ENCODE measurements around the gene BRME1. TPM values are rescaled to one million over a fixed set of nuclear protein-coding genes. Genes with fewer than 3 reads are reported as not detected.

BRME1 gene
- total RNA-seq, 1 experiment from 2014 or later = 2.1 TPM

- DNase-seq (ENCODE audit: low read depth) = no peak
Measured at GRCh38 chr19:13888281-13888680, 17.6 kb downstream of the BRME1 start.

GRCh38 chr19:13887517-13887916 is 18.4 kb downstream of the BRME1 start:
- peak; percentile 72 for DNase-seq (ENCODE audit: low read depth)

GRCh38 chr19:13887018-13887436 is 18.9 kb downstream of the BRME1 start:
- DNase-seq (ENCODE audit: low read depth) = no peak

GRCh38 chr19:13885826-13886365 is 20.0 kb downstream of the BRME1 start:
- no peak for DNase-seq (ENCODE audit: low read depth)

- DNase-seq (ENCODE audit: low read depth) = no peak
Measured at GRCh38 chr19:13884726-13885591, 21.0 kb downstream of the BRME1 start.

GRCh38 chr19:13883516-13884064 is 22.3 kb downstream of the BRME1 start:
- no peak for DNase-seq (ENCODE audit: low read depth)

GRCh38 chr19:13882836-13883235 is 23.1 kb downstream of the BRME1 start:
- no peak for DNase-seq (ENCODE audit: low read depth)

- no peak for DNase-seq (ENCODE audit: low read depth)
Measured at GRCh38 chr19:13882419-13882795, 23.5 kb downstream of the BRME1 start.

- DNase-seq (ENCODE audit: low read depth) = peak; percentile 47
Measured at GRCh38 chr19:13881692-13882418, 24.1 kb downstream of the BRME1 start.

GRCh38 chr19:13881251-13881691 is 24.6 kb downstream of the BRME1 start:
- DNase-seq (ENCODE audit: low read depth) = peak; percentile 73

- peak; percentile 98 for DNase-seq (ENCODE audit: low read depth)
Measured at GRCh38 chr19:13880059-13881043, 25.6 kb downstream of the BRME1 start.

GRCh38 chr19:13877303-13877702 is 28.6 kb downstream of the BRME1 start:
- DNase-seq (ENCODE audit: low read depth) = no peak

GRCh38 chr19:13876834-13877233 is 29.1 kb downstream of the BRME1 start, which contains the start of gene NANOS3:
NANOS3 (plus strand) TSS chr19:13877134; CDS start chr19:13877249, 115 bp downstream.
- DNase-seq (ENCODE audit: low read depth) = no peak

- DNase-seq (ENCODE audit: low read depth) = no peak
Measured at GRCh38 chr19:13875824-13876223, 30.1 kb downstream of the BRME1 start.

- DNase-seq (ENCODE audit: low read depth) = no peak
Measured at GRCh38 chr19:13873834-13874515, 31.9 kb downstream of the BRME1 start.

- peak; percentile 49 for DNase-seq (ENCODE audit: low read depth)
Measured at GRCh38 chr19:13872695-13873389, 33.1 kb downstream of the BRME1 start.

GRCh38 chr19:13872339-13872694 is 33.6 kb downstream of the BRME1 start:
- no peak for DNase-seq (ENCODE audit: low read depth)

- DNase-seq (ENCODE audit: low read depth) = no peak
Measured at GRCh38 chr19:13870873-13871272, 35.0 kb downstream of the BRME1 start.

GRCh38 chr19:13869281-13869680 is 36.6 kb downstream of the BRME1 start:
- no peak for DNase-seq (ENCODE audit: low read depth)

- DNase-seq (ENCODE audit: low read depth) = no peak
Measured at GRCh38 chr19:13868663-13869062, 37.3 kb downstream of the BRME1 start.

Data from Daoy (cell line).